Uterus (tissue), 2 donors: Measurements from ENCODE around the gene BMF.

Source experiments
- CTCF ChIP-seq, 4 experiments: fragments of 200-600 bp in 2 of 4; fragments of 450-650 bp in 2 of 4; sonication (generic) in 2 of 4; IDR thresholded peaks; one replicate each; pipeline ENCODE4 v1.5.1; 2016 to 2019; ENCODE audit warnings: antibody characterized with exemption in 4 of 4, mild to moderate bottlenecking in 2 of 4, moderate library complexity in 1 of 4
- POLR2A ChIP-seq, 2 donors: fragments of 450-650 bp; IDR thresholded peaks; one replicate each; pipeline ENCODE4 v1.6.1; 2016; ENCODE audit warnings: antibody characterized with exemption in 2 of 2, mild to moderate bottlenecking in 1 of 2, moderate library complexity in 1 of 2

- no peak for TF ChIP-seq CTCF (IDR thresholded peaks at IDR 0.05)
- no peak for TF ChIP-seq POLR2A (IDR thresholded peaks at IDR 0.05)
These were observed 47.3 kb downstream of the BMF start for GRCh38 chr15:40061212-40061901.
